ENCODE measurements around the gene KANK2.

GRCh38 chr19:11169896-11170678, 27.3 kb downstream of the KANK2 start:
- TF ChIP-seq MAX (IDR thresholded peaks at IDR 0.05; ENCODE audit: low read depth, low read length), result no peak
- no peak for TF ChIP-seq CTCF (IDR thresholded peaks at IDR 0.05 in 2 of 3, conservative IDR thresholded peaks at IDR 0.05 in 1 of 3; ENCODE audit: control insufficient read depth in 2 of 3, extremely low read depth in 1 of 3, insufficient read depth in 1 of 3, low read depth in 3 of 3, low read length in 3 of 3)
- no peak for TF ChIP-seq CEBPZ (IDR thresholded peaks at IDR 0.05; ENCODE audit: low read depth, low read length)
- no peak for TF ChIP-seq IRF5 (IDR thresholded peaks at IDR 0.05; ENCODE audit: borderline replicate concordance)
- TF ChIP-seq STAT3 (IDR thresholded peaks at IDR 0.05; ENCODE audit: low read depth, low read length), result no peak
- TF ChIP-seq FOXK2 (IDR thresholded peaks at IDR 0.05), result no peak
- TF ChIP-seq POLR2A (IDR thresholded peaks at IDR 0.05; ENCODE audit: low read depth, low read length), result no peak
- no peak for TF ChIP-seq MTA3 (IDR thresholded peaks at IDR 0.05; ENCODE audit: borderline replicate concordance, low read length)
- no peak for TF ChIP-seq EGR1 (IDR thresholded peaks at IDR 0.05; ENCODE audit: borderline replicate concordance in 1 of 2, low read depth in 2 of 2, low read length in 2 of 2)
- no peak for TF ChIP-seq YY1 (IDR thresholded peaks at IDR 0.05; ENCODE audit: low read depth, low read length)
- no peak for TF ChIP-seq SIN3A (IDR thresholded peaks at IDR 0.05; ENCODE audit: low read depth, low read length)

Data from GM12878 (cell line).